H9 (cell line): ENCODE results near the gene RNGTT. TPM values are rescaled to one million over a fixed set of nuclear protein-coding genes. Genes with fewer than 3 reads are reported as not detected.
A peak's percentile ranks its signal among the peaks of the same experiment; 100 is the strongest.

Source experiments
- DNase-seq: peaks from one replicate; pipeline ENCODE4 v3.0.0-alpha.2; 2017
- H2AFZ ChIP-seq: one replicate; pipeline ENCODE4 v1.6.1; 2013; ENCODE audit warnings: mild to moderate bottlenecking, low read length, control low read depth, moderate library complexity
- H2AK5ac ChIP-seq: 2 replicates; pipeline ENCODE4 v1.6.1; 2013; ENCODE audit warnings: low read length, control low read depth, mixed read lengths; ENCODE audit not compliant: insufficient read length
- H2BK120ac ChIP-seq: one replicate; pipeline ENCODE4 v1.6.1; 2013; ENCODE audit warnings: low read depth, mild to moderate bottlenecking, low read length, control low read depth, inconsistent platforms; ENCODE audit not compliant: poor library complexity, severe bottlenecking
- H2BK12ac ChIP-seq: 2 replicates; pipeline ENCODE4 v1.6.1; 2013; ENCODE audit warnings: low read length, control low read depth, mixed read lengths, low read depth; ENCODE audit not compliant: insufficient read length
- H2BK15ac ChIP-seq: 2 replicates; pipeline ENCODE4 v1.6.1; 2013; ENCODE audit warnings: low read depth, low read length, control low read depth
- H2BK20ac ChIP-seq: one replicate; pipeline ENCODE4 v1.6.1; 2013; ENCODE audit warnings: low read depth, mild to moderate bottlenecking, low read length, control low read depth, inconsistent platforms; ENCODE audit not compliant: poor library complexity, severe bottlenecking
- H2BK5ac ChIP-seq: 2 replicates; pipeline ENCODE4 v1.6.1; 2013; ENCODE audit warnings: low read length, control low read depth, mixed read lengths; ENCODE audit not compliant: insufficient read length
- H3K14ac ChIP-seq: 2 replicates; pipeline ENCODE4 v1.6.1; 2013; ENCODE audit warnings: low read length, control low read depth; ENCODE audit not compliant: insufficient read depth
- H3K18ac ChIP-seq: 2 replicates; pipeline ENCODE4 v1.6.1; 2013; ENCODE audit warnings: low read depth, mild to moderate bottlenecking, mixed read lengths, low read length, control low read depth; ENCODE audit not compliant: insufficient read length
- H3K23ac ChIP-seq: 2 replicates; pipeline ENCODE4 v1.6.1; 2013; ENCODE audit warnings: low read length, control low read depth, mixed read lengths, low read depth; ENCODE audit not compliant: insufficient read length
- H3K23me2 ChIP-seq: 2 replicates; pipeline ENCODE4 v1.6.1; 2013; ENCODE audit warnings: low read depth, mild to moderate bottlenecking, mixed read lengths, low read length, control low read depth; ENCODE audit not compliant: insufficient read length, poor library complexity, severe bottlenecking
- H3K27ac ChIP-seq: 2 replicates; pipeline ENCODE4 v1.5.1; 2013; ENCODE audit warnings: low read length, control low read depth, mixed read lengths, low read depth; ENCODE audit not compliant: insufficient read length
- H3K27me3 ChIP-seq: 2 replicates; pipeline ENCODE4 v1.6.1; 2013; ENCODE audit warnings: low read length, control low read depth, inconsistent platforms; ENCODE audit not compliant: insufficient read depth
- H3K4ac ChIP-seq: 2 replicates; pipeline ENCODE4 v1.6.1; 2013; ENCODE audit warnings: low read depth, mild to moderate bottlenecking, control low read depth, inconsistent platforms, low read length, moderate library complexity
- H3K4me1 ChIP-seq: 2 replicates; pipeline ENCODE4 v1.6.1; 2013; ENCODE audit warnings: low read length, control low read depth, inconsistent platforms; ENCODE audit not compliant: insufficient read depth
- H3K4me2 ChIP-seq: 2 replicates; pipeline ENCODE4 v1.6.1; 2013; ENCODE audit warnings: low read length, control low read depth, mixed read lengths; ENCODE audit not compliant: insufficient read length, insufficient read depth
- H3K56ac ChIP-seq: 2 replicates; pipeline ENCODE4 v1.6.1; 2013; ENCODE audit warnings: low read depth, mild to moderate bottlenecking, mixed read lengths, low read length, control low read depth; ENCODE audit not compliant: insufficient read length
- H3K79me1 ChIP-seq: 2 replicates; pipeline ENCODE4 v1.6.1; 2013; ENCODE audit warnings: low read depth, mild to moderate bottlenecking, moderate library complexity, low read length, control low read depth, inconsistent platforms; ENCODE audit not compliant: insufficient read depth, poor library complexity, severe bottlenecking
- H3K79me2 ChIP-seq: 2 replicates; pipeline ENCODE4 v1.6.1; 2013; ENCODE audit warnings: low read length, control low read depth, inconsistent platforms; ENCODE audit not compliant: insufficient read depth
- H3K9ac ChIP-seq: 2 replicates; pipeline ENCODE4 v1.6.1; 2013; ENCODE audit warnings: low read length, control low read depth, mixed read lengths; ENCODE audit not compliant: insufficient read length; ENCODE audit errors: extremely low read depth
- H3K9me3 ChIP-seq: one replicate; pipeline ENCODE4 v1.6.1; 2013; ENCODE audit warnings: low read depth, low read length, inconsistent platforms; ENCODE audit not compliant: control insufficient read depth
- H3T11ph ChIP-seq: one replicate; pipeline ENCODE4 v1.6.1; 2013; ENCODE audit warnings: mild to moderate bottlenecking, low read length, control low read depth, inconsistent platforms
- H4K20me1 ChIP-seq: one replicate; pipeline ENCODE4 v1.6.1; 2013; ENCODE audit not compliant: control insufficient read depth, insufficient read length, insufficient read depth
- H4K5ac ChIP-seq: 2 replicates; pipeline ENCODE4 v1.6.1; 2013; ENCODE audit warnings: low read depth, mild to moderate bottlenecking, mixed read lengths, low read length, control low read depth; ENCODE audit not compliant: insufficient read length
- H4K8ac ChIP-seq: replicated peaks from 2 replicates; pipeline ENCODE4 v1.6.1; 2013; ENCODE audit warnings: low read length, control low read depth, mixed read lengths, low read depth; ENCODE audit not compliant: insufficient read length
- H4K91ac ChIP-seq: 2 replicates; pipeline ENCODE4 v1.6.1; 2013; ENCODE audit warnings: low read depth, mild to moderate bottlenecking, moderate library complexity, mixed read lengths, low read length, control low read depth; ENCODE audit not compliant: insufficient read length
- H3K27ac Mint-ChIP-seq, 3 experiments: 2 replicates in 2 of 3; 3 replicates in 1 of 3; pipeline ENCODE4 v1.8.0; 2020 to 2021; ENCODE audit warnings: mixed read lengths in 3 of 3, mild to moderate bottlenecking in 1 of 3, moderate library complexity in 1 of 3
- H3K27me3 Mint-ChIP-seq: 2 replicates; pipeline ENCODE4 v1.8.0; 2021; ENCODE audit warnings: low read depth, mild to moderate bottlenecking, moderate library complexity, mixed read lengths
- H3K36me3 Mint-ChIP-seq, 3 experiments: 2 replicates in 2 of 3; 3 replicates in 1 of 3; pipeline ENCODE4 v1.8.0; 2020 to 2021; ENCODE audit warnings: low read depth in 3 of 3, mixed read lengths in 3 of 3; ENCODE audit not compliant: insufficient read depth in 1 of 3
- H3K4me1 Mint-ChIP-seq, 2 experiments: 2 replicates each; pipeline ENCODE4 v1.8.0; 2020; ENCODE audit warnings: mixed read lengths in 2 of 2
- H3K4me3 Mint-ChIP-seq, 2 experiments: 2 replicates in 1 of 2; 3 replicates in 1 of 2; pipeline ENCODE4 v1.8.0; 2020 to 2021; ENCODE audit warnings: mild to moderate bottlenecking in 2 of 2, mixed read lengths in 2 of 2, moderate library complexity in 1 of 2
- H3K9me3 Mint-ChIP-seq, 2 experiments: 2 replicates in 1 of 2; 3 replicates in 1 of 2; pipeline ENCODE4 v1.8.0; 2020; ENCODE audit warnings: mild to moderate bottlenecking in 2 of 2, mixed read lengths in 2 of 2, moderate library complexity in 1 of 2
- CTCF ChIP-seq: fragments of 200-600 bp; sonication (generic); conservative IDR thresholded peaks from 3 replicates; pipeline ENCODE4 v1.8.0; 2021; ENCODE audit warnings: antibody characterized with exemption, mild to moderate bottlenecking
- WGBS: extraction: QIAGEN DNeasy Blood & Tissue Kit; methylation state at CpG from one replicate; pipeline ENCODE4 v1.1.7; 2013; ENCODE audit warnings: missing lambda C conversion rate, low lambda C conversion rate, mixed read lengths; ENCODE audit not compliant: insufficient read length; ENCODE audit errors: extremely low coverage; 5-methylcytosine and 5-hydroxymethylcytosine counted together
- total RNA-seq: library from RNA; stranded (reverse); gene quantifications from 2 replicates; pipeline ENCODE4 v1.2.1, GENCODE V29; 2021

The RNGTT gene
- total RNA-seq, 1 experiment from 2014 or later: 20.5 TPM

GRCh38 chr6:89008001-89008814 lies 44.8 kb upstream of the RNGTT start:
- Histone ChIP-seq H3T11ph (no peak overlapping the region), H2AK5ac (no peak overlapping the region), H3K79me1 (no peaks in the 10 kb centered on the region), H4K8ac (no peak overlapping the region), H4K91ac (no peak overlapping the region), H4K20me1 (no peaks in the 10 kb centered on the region), H3K9me3 (no peaks in the 10 kb centered on the region), H2BK12ac (no peak overlapping the region), H3K79me2 (no peaks in the 10 kb centered on the region), H3K23ac (no peak overlapping the region), H3K9ac (no peak overlapping the region), H3K56ac (no peak overlapping the region), H3K18ac (no peak overlapping the region), H3K4me2 (no peak overlapping the region), H3K27ac (no peak overlapping the region), H3K14ac (no peak overlapping the region), H2BK120ac (no peak overlapping the region), H2BK5ac (no peak overlapping the region), H3K23me2 (no peaks in the 10 kb centered on the region), H2BK20ac (no peak overlapping the region), H4K5ac (no peak overlapping the region), H3K27me3 (no peaks in the 10 kb centered on the region), H2BK15ac (no peak overlapping the region), H3K4ac (no peak overlapping the region), H2AFZ (no peak overlapping the region), H3K4me1 (peaks cover 11% of the 10 kb centered on the region)
- DNase-seq: no peak
- no CpG with 5 or more reads among the region's 8 CpGs for WGBS
- no peaks in the 10 kb centered on the region for H3K36me3 Mint-ChIP-seq
- peak overlapping the region; percentile 16 to 73 (median 37); a peak in 3 of 7 replicates for H3K27ac Mint-ChIP-seq
- H3K4me3 Mint-ChIP-seq: no peak overlapping the region
- H3K4me1 Mint-ChIP-seq: peaks cover 28 to 34% of the 10 kb centered on the region in 2 experiments
- no peaks in the 10 kb centered on the region for H3K9me3 Mint-ChIP-seq
- no peaks in the 10 kb centered on the region for H3K27me3 Mint-ChIP-seq
- TF ChIP-seq CTCF: no peak
